ENCODE measurements around the gene RREB1.

- TF ChIP-seq CTCF (IDR thresholded peaks at IDR 0.05; ENCODE audit: poor library complexity, severe bottlenecking) (no peak), REST (IDR thresholded peaks at IDR 0.05; ENCODE audit: borderline replicate concordance) (no peak), POLR2AphosphoS5 (IDR thresholded peaks at IDR 0.05) (no peak), EZH2 (IDR thresholded peaks at IDR 0.05; ENCODE audit: borderline replicate concordance, insufficient read depth, low read length, poor library complexity, severe bottlenecking) (no peak), EP300 (conservative IDR thresholded peaks at IDR 0.05; ENCODE audit: poor library complexity, severe bottlenecking) (no peak), TAF1 (IDR thresholded peaks at IDR 0.05; ENCODE audit: low read depth) (no peak), RAD21 (conservative IDR thresholded peaks at IDR 0.05) (no peak)
Observed at GRCh38 chr6:7139835-7140470, 32.2 kb downstream of the RREB1 start.
